A549 (cell line): ENCODE data around the gene NUTM2F.
"Not testable (repeated sequence)": the region's sequence is repeated elsewhere in the genome, so short reads cannot be mapped to it uniquely, and the experiment has no call there.

Experiments
- CTCF ChIP-seq: fragments of >200 bp; sonication (Bioruptor Twin); formaldehyde crosslinking; IDR thresholded peaks from 3 replicates; pipeline ENCODE4 v1.5.1; 2016
- JUNB ChIP-seq: fragments of >200 bp; sonication (Bioruptor Twin); formaldehyde crosslinking; IDR thresholded peaks from 2 replicates; pipeline ENCODE4 v1.6.1; 2016
- NFE2L2 ChIP-seq: fragments of 150-350 bp; conservative IDR thresholded peaks from 2 replicates; pipeline ENCODE4 v1.6.1; 2014; ENCODE audit warnings: low read length
- PHF8 ChIP-seq: fragments of 200-600 bp; sonication (generic); IDR thresholded peaks from 2 replicates; pipeline ENCODE4 v1.6.1; 2016; ENCODE audit warnings: low read depth, mild to moderate bottlenecking, antibody characterized with exemption, moderate library complexity, borderline replicate concordance
- POLR2A ChIP-seq: IDR thresholded peaks from 2 replicates; pipeline ENCODE4 v1.6.1; 2012; ENCODE audit warnings: mild to moderate bottlenecking, low read length
- SMC3 ChIP-seq: fragments of >200 bp; sonication (Bioruptor Twin); formaldehyde crosslinking; IDR thresholded peaks from 3 replicates; pipeline ENCODE4 v1.6.1; 2018; ENCODE audit warnings: inconsistent platforms
- TF ChIP-seq, protein P1 (sequence below): IDR thresholded peaks from 2 replicates; pipeline ENCODE4 v1.6.1; 2012

DNA sequence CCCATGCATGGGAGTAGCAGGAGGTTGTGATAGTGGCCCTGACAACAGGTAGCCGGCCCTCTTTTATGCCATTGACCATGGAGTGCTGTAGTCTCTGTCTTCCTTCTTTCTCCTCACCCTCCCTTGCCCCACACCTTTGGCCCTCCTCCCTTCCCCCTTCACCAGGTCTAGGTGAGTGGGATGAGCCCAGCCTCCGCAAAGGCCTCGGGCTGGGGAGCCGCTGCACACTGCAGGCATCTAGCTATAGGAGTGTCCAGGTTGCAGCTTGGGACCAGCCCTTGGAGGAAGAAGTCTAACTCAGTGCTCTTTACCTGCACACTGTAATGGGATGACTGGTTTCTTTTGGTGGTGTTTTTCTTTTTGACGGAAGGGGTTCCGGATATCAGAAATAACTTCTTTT is 12.3 kb upstream of the NUTM2F start:
- not testable (repeated sequence) for TF ChIP-seq CTCF, JUNB, PHF8, POLR2A, NFE2L2, SMC3
- TF ChIP-seq, protein P1, sequence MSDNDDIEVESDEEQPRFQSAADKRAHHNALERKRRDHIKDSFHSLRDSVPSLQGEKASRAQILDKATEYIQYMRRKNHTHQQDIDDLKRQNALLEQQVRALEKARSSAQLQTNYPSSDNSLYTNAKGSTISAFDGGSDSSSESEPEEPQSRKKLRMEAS = not testable (repeated sequence)
